ENCODE data around the gene PRSS38.

DNA sequence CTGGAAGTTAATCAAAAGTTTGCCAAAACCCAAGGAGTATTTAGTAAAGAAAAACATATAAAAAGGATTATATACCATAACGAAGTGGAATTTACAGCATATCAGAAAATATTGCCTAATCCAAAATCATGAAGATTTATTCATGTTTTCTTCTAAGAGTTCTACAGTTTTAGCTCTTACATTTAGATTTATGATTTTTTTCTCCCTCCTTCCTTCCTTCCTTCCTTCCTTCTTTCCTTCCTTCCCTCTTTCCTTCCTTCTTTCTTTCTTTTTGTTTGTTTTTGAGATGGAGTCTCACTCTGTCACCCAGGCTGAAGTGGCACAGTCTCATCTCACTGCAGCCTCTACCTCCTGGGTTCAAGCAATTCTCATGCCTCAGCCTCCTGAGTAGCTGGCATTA, 15.7 kb upstream of the PRSS38 start:
- TF ChIP-seq POLR2A (IDR thresholded peaks at IDR 0.05; ENCODE audit: low read depth, low read length) (no peak), POLR2AphosphoS5 (IDR thresholded peaks at IDR 0.05; ENCODE audit: insufficient read depth, low read depth, low read length) (no peak), MYC (IDR thresholded peaks at IDR 0.05; ENCODE audit: low read depth, low read length) (no peak), EZH2 (IDR thresholded peaks at IDR 0.05; ENCODE audit: borderline replicate concordance, low read depth, low read length, severe bottlenecking) (no peak), JUN (IDR thresholded peaks at IDR 0.05; ENCODE audit: borderline replicate concordance, insufficient read depth, insufficient read length, low read depth) (no peak)
- TF ChIP-seq, protein P1, sequence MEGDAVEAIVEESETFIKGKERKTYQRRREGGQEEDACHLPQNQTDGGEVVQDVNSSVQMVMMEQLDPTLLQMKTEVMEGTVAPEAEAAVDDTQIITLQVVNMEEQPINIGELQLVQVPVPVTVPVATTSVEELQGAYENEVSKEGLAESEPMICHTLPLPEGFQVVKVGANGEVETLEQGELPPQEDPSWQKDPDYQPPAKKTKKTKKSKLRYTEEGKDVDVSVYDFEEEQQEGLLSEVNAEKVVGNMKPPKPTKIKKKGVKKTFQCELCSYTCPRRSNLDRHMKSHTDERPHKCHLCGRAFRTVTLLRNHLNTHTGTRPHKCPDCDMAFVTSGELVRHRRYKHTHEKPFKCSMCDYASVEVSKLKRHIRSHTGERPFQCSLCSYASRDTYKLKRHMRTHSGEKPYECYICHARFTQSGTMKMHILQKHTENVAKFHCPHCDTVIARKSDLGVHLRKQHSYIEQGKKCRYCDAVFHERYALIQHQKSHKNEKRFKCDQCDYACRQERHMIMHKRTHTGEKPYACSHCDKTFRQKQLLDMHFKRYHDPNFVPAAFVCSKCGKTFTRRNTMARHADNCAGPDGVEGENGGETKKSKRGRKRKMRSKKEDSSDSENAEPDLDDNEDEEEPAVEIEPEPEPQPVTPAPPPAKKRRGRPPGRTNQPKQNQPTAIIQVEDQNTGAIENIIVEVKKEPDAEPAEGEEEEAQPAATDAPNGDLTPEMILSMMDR (IDR thresholded peaks at IDR 0.05; ENCODE audit: extremely low read depth in 1 of 2, insufficient read depth in 1 of 2, low read depth in 1 of 2, low read length in 2 of 2), result no peak
- TF ChIP-seq, protein P2, sequence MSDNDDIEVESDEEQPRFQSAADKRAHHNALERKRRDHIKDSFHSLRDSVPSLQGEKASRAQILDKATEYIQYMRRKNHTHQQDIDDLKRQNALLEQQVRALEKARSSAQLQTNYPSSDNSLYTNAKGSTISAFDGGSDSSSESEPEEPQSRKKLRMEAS (IDR thresholded peaks at IDR 0.05; ENCODE audit: insufficient read depth, insufficient read length), result no peak
